ENCODE measurements around the gene RGS2.

The RGS2 gene

GRCh38 chr1:192814805-192815204 lies 6.0 kb downstream of the RGS2 start:
- Histone ChIP-seq H3K79me2 (ENCODE audit: insufficient read depth, low read length) (peaks cover 7% of the 10 kb centered on the region), H3K9me3 (ENCODE audit: insufficient read depth, low read length) (no peaks in the 10 kb centered on the region), H3K9ac (ENCODE audit: low read length) (no peak overlapping the region), H3F3A (ENCODE audit: insufficient read depth) (peaks cover 34% of the 10 kb centered on the region), H4K20me1 (ENCODE audit: low read depth, low read length) (peaks cover 8% of the 10 kb centered on the region), H2AFZ (ENCODE audit: low read depth, low read length, severe bottlenecking) (no peak overlapping the region), H3K27me3 (ENCODE audit: low read length) (no peaks in the 10 kb centered on the region), H3K4me2 (ENCODE audit: low read depth, low read length, poor library complexity, severe bottlenecking) (no peak overlapping the region), H3K4me3 (ENCODE audit: insufficient read depth, low read length, poor library complexity, severe bottlenecking) (no peak overlapping the region), H3K36me3 (ENCODE audit: low read length) (peaks cover 23% of the 10 kb centered on the region), H3K9me2 (replicated peaks; ENCODE audit: insufficient read depth, low read length) (no peaks in the 10 kb centered on the region), H3K27ac (ENCODE audit: low read depth, low read length) (no peak overlapping the region)
- no peak for TF ChIP-seq CTCF (IDR thresholded peaks at IDR 0.05; ENCODE audit: insufficient read depth, low read length, poor library complexity, severe bottlenecking)
- no peak for TF ChIP-seq EZH2phosphoT487 (conservative IDR thresholded peaks at IDR 0.05; ENCODE audit: low read length)

GRCh38 chr1:192817246-192817645 lies 8.4 kb downstream of the RGS2 start:
- peaks cover 10% of the 10 kb centered on the region; the same call in 1 of the 2 replicates for H3F3A ChIP-seq (ENCODE audit: insufficient read depth)
- no peak overlapping the region for H3K4me2 ChIP-seq (ENCODE audit: low read depth, low read length, poor library complexity, severe bottlenecking)
- TF ChIP-seq CTCF (IDR thresholded peaks at IDR 0.05; ENCODE audit: insufficient read depth, low read length, poor library complexity, severe bottlenecking) (no peak), EZH2phosphoT487 (conservative IDR thresholded peaks at IDR 0.05; ENCODE audit: low read length) (no peak)
- H3K9me2 ChIP-seq (replicated peaks; ENCODE audit: insufficient read depth, low read length) = no peaks in the 10 kb centered on the region
- H3K79me2 ChIP-seq (ENCODE audit: insufficient read depth, low read length) = no peaks in the 10 kb centered on the region
- no peak overlapping the region for H2AFZ ChIP-seq (ENCODE audit: low read depth, low read length, severe bottlenecking)
- no peaks in the 10 kb centered on the region for H3K9me3 ChIP-seq (ENCODE audit: insufficient read depth, low read length)
- no peak overlapping the region for H3K4me3 ChIP-seq (ENCODE audit: insufficient read depth, low read length, poor library complexity, severe bottlenecking)
- H3K27ac ChIP-seq (ENCODE audit: low read depth, low read length) = no peak overlapping the region
- peaks cover 3% of the 10 kb centered on the region; the same call in 1 of the 2 replicates for H3K36me3 ChIP-seq (ENCODE audit: low read length)
- H3K9ac ChIP-seq (ENCODE audit: low read length) = no peak overlapping the region
- H4K20me1 ChIP-seq (ENCODE audit: low read depth, low read length) = no peaks in the 10 kb centered on the region; the same call in 1 of the 2 replicates
- H3K27me3 ChIP-seq (ENCODE audit: low read length) = no peaks in the 10 kb centered on the region

- TF ChIP-seq EZH2phosphoT487 (conservative IDR thresholded peaks at IDR 0.05; ENCODE audit: low read length) = no peak
- TF ChIP-seq CTCF (IDR thresholded peaks at IDR 0.05; ENCODE audit: insufficient read depth, low read length, poor library complexity, severe bottlenecking) = no peak
- Histone ChIP-seq H2AFZ (ENCODE audit: low read depth, low read length, severe bottlenecking) (no peak overlapping the region), H3K9ac (ENCODE audit: low read length) (no peak overlapping the region), H3K36me3 (ENCODE audit: low read length) (no peaks in the 10 kb centered on the region), H4K20me1 (ENCODE audit: low read depth, low read length) (no peaks in the 10 kb centered on the region), H3K27ac (ENCODE audit: low read depth, low read length) (no peak overlapping the region), H3K4me2 (ENCODE audit: low read depth, low read length, poor library complexity, severe bottlenecking) (no peak overlapping the region), H3K4me3 (ENCODE audit: insufficient read depth, low read length, poor library complexity, severe bottlenecking) (no peak overlapping the region), H3K79me2 (ENCODE audit: insufficient read depth, low read length) (no peaks in the 10 kb centered on the region), H3F3A (ENCODE audit: insufficient read depth) (no peaks in the 10 kb centered on the region), H3K9me3 (ENCODE audit: insufficient read depth, low read length) (no peaks in the 10 kb centered on the region), H3K27me3 (ENCODE audit: low read length) (no peaks in the 10 kb centered on the region), H3K9me2 (replicated peaks; ENCODE audit: insufficient read depth, low read length) (no peaks in the 10 kb centered on the region)
These were observed 12.5 kb downstream of the RGS2 start for GRCh38 chr1:192821296-192821695.
